Esophagus muscularis mucosa (tissue), 4 donors: ENCODE data around the gene CCNY. TPM values are rescaled to one million over a fixed set of nuclear protein-coding genes. Genes with fewer than 3 reads are reported as not detected.

Source experiments
- DNase-seq: peaks from one replicate; pipeline ENCODE4 v3.0.0-alpha.2; 2017; ENCODE audit errors: extremely low spot score
- H3K27ac ChIP-seq, 4 donors: fragments of 200-600 bp; sonication (generic); replicated peaks in 1 of 4; 1 replicate in 3 of 4; 2 replicates in 1 of 4; pipeline ENCODE4 v1.5.1; 2016 to 2019; ENCODE audit warnings: mild to moderate bottlenecking in 1 of 4
- H3K27me3 ChIP-seq, 4 donors: fragments of 200-600 bp; sonication (generic); one replicate each; pipeline versions ENCODE4 v1.5.1 to v1.6.0; 2016 to 2019
- H3K36me3 ChIP-seq, 4 donors: fragments of 200-600 bp; sonication (generic); one replicate each; pipeline ENCODE4 v1.5.1; 2016 to 2019
- H3K4me1 ChIP-seq, 4 donors: fragments of 200-600 bp; sonication (generic); one replicate each; pipeline ENCODE4 v1.5.1; 2016 to 2019
- H3K4me3 ChIP-seq, 4 donors: fragments of 200-600 bp; sonication (generic); 1 replicate in 2 of 4; 2 replicates in 2 of 4; pipeline ENCODE4 v1.5.1; 2016 to 2019; ENCODE audit warnings: mild to moderate bottlenecking in 4 of 4, moderate library complexity in 1 of 4
- H3K9me3 ChIP-seq, 4 donors: fragments of 200-600 bp; sonication (generic); 1 replicate in 3 of 4; 2 replicates in 1 of 4; pipeline ENCODE4 v1.5.1; 2016 to 2019
- CTCF ChIP-seq, 3 experiments: fragments of 200-600 bp in 2 of 3; fragments of 450-650 bp in 1 of 3; sonication (generic) in 2 of 3; IDR thresholded peaks; one replicate each; pipeline ENCODE4 v1.5.1; 2017 to 2019; ENCODE audit warnings: antibody characterized with exemption in 3 of 3, mild to moderate bottlenecking in 2 of 3, moderate library complexity in 1 of 3
- EP300 ChIP-seq: sonication (generic); formaldehyde crosslinking; IDR thresholded peaks from one replicate; pipeline ENCODE4 v1.6.1; 2017; ENCODE audit warnings: antibody characterized with exemption
- POLR2A ChIP-seq: fragments of 450-650 bp; IDR thresholded peaks from one replicate; pipeline ENCODE4 v1.6.1; 2017; ENCODE audit warnings: antibody characterized with exemption, moderate library complexity, mild to moderate bottlenecking, low read depth
- POLR2AphosphoS5 ChIP-seq, 2 donors: sonication (generic); formaldehyde crosslinking; IDR thresholded peaks; one replicate each; pipeline ENCODE4 v1.6.1; 2017; ENCODE audit warnings: antibody characterized with exemption in 2 of 2
- WGBS: methylation state at CpG from one replicate; pipeline ENCODE4 v1.1.5; 2018; 5-methylcytosine and 5-hydroxymethylcytosine counted together
- intact Hi-C: fragments of 100-400 bp; cut with DNase I; formaldehyde crosslinking; loops from one replicate; pipeline ENCODE4 v1.15.1; 2023
- total RNA-seq, 4 donors: library from RNA; depleted of rRNA; stranded (reverse); fragments of >200 nt; gene quantifications; one replicate each; pipeline versions ENCODE4 v1.1.0 to v1.2.1, GENCODE V29; 2016

CCNY gene
- total RNA-seq, 4 donors from 2014 or later, result 36.6 to 53.5 (median 47.0) TPM

GRCh38 chr10:35460852-35461460 lies 124.6 kb downstream of the CCNY start:
- no peak overlapping the region for H3K27ac ChIP-seq
- H3K4me3 ChIP-seq, result no peak overlapping the region
- WGBS, result 75% methylated on average over 2 of the region's 2 CpGs
- no peaks in the 10 kb centered on the region for H3K27me3 ChIP-seq
- H3K36me3 ChIP-seq, result no peaks in the 10 kb centered on the region
- peaks cover 71 to 88% (median 75%) of the 10 kb centered on the region in 4 donors for H3K4me1 ChIP-seq
- TF ChIP-seq CTCF (IDR thresholded peaks at IDR 0.05), result no peak
- TF ChIP-seq EP300, result no peak
- TF ChIP-seq POLR2AphosphoS5 (IDR thresholded peaks at IDR 0.05), result no peak
- TF ChIP-seq POLR2A, result no peak
- H3K9me3 ChIP-seq, result no peaks in the 10 kb centered on the region
- no peak for DNase-seq
- intact Hi-C loops, result no loop called here

GRCh38 chr10:35462491-35462934 lies 126.2 kb downstream of the CCNY start:
- Histone ChIP-seq H3K36me3 (no peaks in the 10 kb centered on the region), H3K4me1 (peaks cover 68 to 87% (median 77%) of the 10 kb centered on the region in 4 donors), H3K27ac (no peak overlapping the region), H3K27me3 (no peaks in the 10 kb centered on the region), H3K4me3 (no peak overlapping the region), H3K9me3 (no peaks in the 10 kb centered on the region)
- intact Hi-C loops, result no loop called here
- TF ChIP-seq EP300 (no peak), POLR2AphosphoS5 (IDR thresholded peaks at IDR 0.05) (no peak), POLR2A (no peak), CTCF (IDR thresholded peaks at IDR 0.05) (no peak)
- WGBS, result 83% methylated on average over 5 of the region's 5 CpGs
- DNase-seq, result no peak

- WGBS, result 43% methylated on average over 3 of the region's 3 CpGs
- TF ChIP-seq POLR2A (no peak), EP300 (no peak), CTCF (IDR thresholded peaks at IDR 0.05) (no peak), POLR2AphosphoS5 (IDR thresholded peaks at IDR 0.05) (no peak)
- H3K36me3 ChIP-seq, result no peaks in the 10 kb centered on the region
- no peaks in the 10 kb centered on the region for H3K27me3 ChIP-seq
- no peak overlapping the region for H3K4me3 ChIP-seq
- intact Hi-C loops, result no loop called here
- DNase-seq, result no peak
- H3K4me1 ChIP-seq, result peaks cover 61 to 82% (median 73%) of the 10 kb centered on the region in 4 donors
- H3K27ac ChIP-seq, result no peak overlapping the region
- H3K9me3 ChIP-seq, result no peaks in the 10 kb centered on the region
Measured at GRCh38 chr10:35463105-35463867, 127.0 kb downstream of the CCNY start.

- TF ChIP-seq CTCF (IDR thresholded peaks at IDR 0.05) (no peak), EP300 (no peak), POLR2A (no peak), POLR2AphosphoS5 (IDR thresholded peaks at IDR 0.05) (no peak)
- peaks cover 55 to 82% (median 67%) of the 10 kb centered on the region in 4 donors for H3K4me1 ChIP-seq
- H3K27me3 ChIP-seq, result no peaks in the 10 kb centered on the region
- intact Hi-C loops, result no loop called here
- no peak overlapping the region for H3K27ac ChIP-seq
- H3K4me3 ChIP-seq, result no peak overlapping the region
- DNase-seq, result no peak
- 82% methylated on average over 3 of the region's 3 CpGs for whole genome bisulfite sequencing
- H3K36me3 ChIP-seq, result no peaks in the 10 kb centered on the region
- no peaks in the 10 kb centered on the region for H3K9me3 ChIP-seq
Measured at GRCh38 chr10:35463878-35464277, 127.6 kb downstream of the CCNY start.
